T-helper 17 cell (primary cell): ENCODE data around the gene ROGDI. TPM values are rescaled to one million over a fixed set of nuclear protein-coding genes. Genes with fewer than 3 reads are reported as not detected.

ENCODE experiments used
- ATAC-seq: fragments of 150-1000 bp; cut with Tn5 transposase; 2 replicates; pipeline ENCODE4 v1.10.0; 2021; ENCODE audit warnings: mild to moderate bottlenecking, moderate library complexity
- DNase-seq, 3 donors: peaks; one replicate each; pipeline versions ENCODE4 v3.0.0 to v3.0.0-alpha.2; 2020 to 2021
- H3K9me3 ChIP-seq: one replicate; pipeline ENCODE4 v1.7.0; 2013; ENCODE audit warnings: low read length, mild to moderate bottlenecking; ENCODE audit not compliant: control insufficient read depth, poor library complexity, severe bottlenecking
- H3K27ac Mint-ChIP-seq: one replicate; pipeline ENCODE4 v1.8.0; 2022; ENCODE audit warnings: mild to moderate bottlenecking, moderate library complexity, mixed read lengths
- H3K27me3 Mint-ChIP-seq: one replicate; pipeline ENCODE4 v1.8.0; 2022; ENCODE audit warnings: mixed read lengths
- H3K36me3 Mint-ChIP-seq: one replicate; pipeline ENCODE4 v1.8.0; 2022; ENCODE audit warnings: low read depth, mixed read lengths
- H3K4me1 Mint-ChIP-seq: one replicate; pipeline ENCODE4 v1.8.0; 2022; ENCODE audit warnings: mild to moderate bottlenecking, mixed read lengths
- H3K4me3 Mint-ChIP-seq: one replicate; pipeline ENCODE4 v1.8.0; 2022; ENCODE audit warnings: mild to moderate bottlenecking, moderate library complexity, mixed read lengths
- total RNA-seq, 4 donors: library from RNA in 2 of 4; stranded (reverse) in 2 of 4; gene quantifications; one replicate each; pipeline ENCODE4 v1.2.3 and lab custom pipeline; 2022 to 2026

The ROGDI gene
- total RNA-seq, 2 donors from 2014 or later: 15.0 to 21.2 TPM

DNA sequence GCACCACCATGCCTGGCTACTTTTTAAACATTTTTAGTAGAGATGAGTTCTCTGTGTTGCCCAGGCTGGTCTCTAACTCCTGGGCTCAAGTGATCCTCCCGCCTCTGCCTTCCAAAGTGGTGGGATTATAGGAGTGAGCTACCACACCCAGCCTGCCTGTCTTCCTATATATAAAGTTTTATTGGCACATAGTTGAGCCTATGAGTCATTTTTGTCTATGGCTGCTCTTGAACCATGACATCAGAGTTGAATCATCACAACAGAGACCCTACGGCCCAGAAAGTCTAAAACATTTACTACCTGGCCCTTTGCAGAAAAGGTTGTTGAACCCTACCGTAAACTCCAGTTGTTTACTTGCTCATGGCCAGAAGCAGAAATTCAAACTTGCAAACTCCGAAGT is 22.2 kb downstream of the ROGDI start:
- Mint-ChIP-seq H3K27me3 (no peaks in the 10 kb centered on the region), H3K27ac (no peak overlapping the region), H3K36me3 (no peaks in the 10 kb centered on the region), H3K4me1 (peaks cover 2% of the 10 kb centered on the region), H3K4me3 (no peak overlapping the region)
- H3K9me3 ChIP-seq: no peaks in the 10 kb centered on the region
- ATAC-seq (no peak), DNase-seq (no peak)

DNA sequence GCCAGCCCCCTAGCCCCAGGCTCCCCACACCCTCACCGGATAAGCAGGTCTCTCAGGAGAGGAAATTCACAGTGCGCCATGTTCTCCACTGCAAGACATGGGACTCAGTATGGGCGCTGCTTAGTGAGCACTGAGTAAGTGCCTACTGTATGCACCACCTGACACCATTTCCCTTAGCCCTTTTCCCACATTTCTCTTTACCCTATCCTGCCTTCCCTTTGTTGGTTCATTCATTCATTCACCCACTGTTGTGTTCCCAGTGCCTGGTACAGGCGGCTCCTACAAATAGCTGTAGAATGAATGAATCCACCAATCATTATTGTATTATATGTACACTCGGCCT is 24.4 kb downstream of the ROGDI start:
- no peaks in the 10 kb centered on the region for H3K27me3 Mint-ChIP-seq
- no peak overlapping the region for H3K4me3 Mint-ChIP-seq
- H3K27ac Mint-ChIP-seq: peak overlapping the region; percentile 11
- H3K9me3 ChIP-seq: no peaks in the 10 kb centered on the region
- DNase-seq (no peak), ATAC-seq (no peak)
- H3K36me3 Mint-ChIP-seq: no peaks in the 10 kb centered on the region
- no peaks in the 10 kb centered on the region for H3K4me1 Mint-ChIP-seq

DNA sequence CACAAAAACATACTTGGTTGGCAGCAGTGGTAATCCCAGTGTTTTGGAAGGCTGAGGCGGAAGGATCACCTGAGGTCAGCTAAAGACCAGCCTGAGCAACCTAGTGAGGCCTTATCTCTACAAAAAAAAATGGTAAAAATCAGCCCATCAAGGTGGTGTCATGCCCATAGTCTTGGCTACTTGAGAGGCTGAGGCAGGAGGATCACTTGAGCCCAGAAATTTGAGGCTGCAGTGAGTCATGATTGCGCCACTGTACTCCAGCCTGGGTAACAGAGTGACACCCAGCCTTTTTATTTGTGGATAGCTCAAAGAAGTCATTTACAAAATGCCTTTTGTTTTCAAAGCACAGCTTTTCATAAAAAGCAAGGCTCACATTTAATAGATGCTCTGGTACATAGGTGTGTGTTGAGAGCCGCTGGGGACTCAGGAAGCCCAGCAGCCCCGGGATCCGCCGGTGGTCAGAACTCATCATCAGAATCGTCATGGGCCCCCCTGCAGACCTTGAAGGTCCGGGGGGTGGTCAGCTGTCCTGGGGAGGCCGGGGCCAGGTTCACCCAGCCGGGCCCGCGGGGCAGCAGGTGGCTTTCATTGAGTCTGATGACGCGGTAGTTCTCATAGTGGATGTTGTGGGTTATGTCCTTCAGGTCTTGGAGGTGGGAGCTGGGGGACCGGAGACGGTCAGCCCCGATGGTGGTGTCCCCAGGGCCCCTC is 24.9 kb downstream of the ROGDI start:
- Mint-ChIP-seq H3K36me3 (no peaks in the 10 kb centered on the region), H3K4me3 (no peak overlapping the region)

DNA sequence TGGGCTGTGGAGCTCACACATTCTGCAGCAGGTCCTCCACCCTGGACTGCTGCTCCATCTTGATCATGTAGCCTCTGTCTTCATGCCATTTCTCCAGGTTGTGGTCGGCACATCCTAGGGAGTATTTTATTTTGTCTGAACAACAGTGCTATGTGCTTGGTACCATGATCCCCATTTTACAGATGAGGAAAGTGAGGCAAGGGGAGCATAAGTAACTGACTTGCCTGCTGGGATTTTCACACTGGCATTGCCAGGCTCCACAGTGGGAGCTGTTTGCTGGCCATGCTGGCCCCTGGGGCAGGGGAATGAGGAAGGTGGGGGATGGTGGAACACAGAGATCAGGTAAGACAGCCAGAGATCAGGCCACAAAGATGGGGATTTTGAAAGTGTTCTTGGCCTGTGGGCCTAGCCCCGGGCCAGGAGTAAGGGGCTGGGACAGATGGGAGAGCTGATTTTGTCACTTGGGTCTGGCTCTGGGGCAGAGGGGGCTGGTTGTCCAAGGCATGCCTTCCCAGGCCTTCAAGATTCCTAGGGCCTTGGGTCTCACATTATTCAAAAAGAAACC is 26.2 kb downstream of the ROGDI start:
- H3K4me1 Mint-ChIP-seq: no peaks in the 10 kb centered on the region
- no peak overlapping the region for H3K4me3 Mint-ChIP-seq
- no peaks in the 10 kb centered on the region for H3K36me3 Mint-ChIP-seq
- H3K27ac Mint-ChIP-seq: no peak overlapping the region
- no peak for ATAC-seq
- H3K27me3 Mint-ChIP-seq: no peaks in the 10 kb centered on the region
- no peaks in the 10 kb centered on the region for H3K9me3 ChIP-seq
- no peak for DNase-seq

More for the DNA sequence above, 24.9 kb downstream of the ROGDI start:
- H3K4me1 Mint-ChIP-seq: no peaks in the 10 kb centered on the region
- ATAC-seq (no peak), DNase-seq (no peak)
- H3K9me3 ChIP-seq: no peaks in the 10 kb centered on the region
- H3K27me3 Mint-ChIP-seq: no peaks in the 10 kb centered on the region
- no peak overlapping the region for H3K27ac Mint-ChIP-seq

DNA sequence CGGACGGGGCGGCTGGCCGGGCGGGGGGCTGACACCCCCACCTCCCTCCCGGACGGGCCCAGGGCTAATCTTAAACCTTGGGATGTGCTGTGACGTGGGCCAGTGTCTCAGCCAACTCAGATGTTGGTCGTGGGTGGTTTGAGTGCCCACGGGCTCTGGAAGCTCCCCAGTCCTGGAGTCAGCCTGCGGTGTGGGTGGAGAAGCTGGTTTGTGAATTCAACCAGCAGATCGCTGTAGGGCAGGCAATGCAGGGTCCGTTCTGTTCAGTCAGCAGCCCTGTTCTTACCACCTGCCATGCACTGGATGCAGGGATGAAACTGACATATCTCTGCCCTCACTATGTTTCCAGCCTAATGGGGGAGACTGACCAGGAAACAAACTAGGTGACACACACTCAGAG is 27.4 kb downstream of the ROGDI start:
- H3K27me3 Mint-ChIP-seq: no peaks in the 10 kb centered on the region
- DNase-seq (no peak), ATAC-seq (no peak)
- no peaks in the 10 kb centered on the region for H3K4me1 Mint-ChIP-seq
- H3K36me3 Mint-ChIP-seq: no peaks in the 10 kb centered on the region
- no peak overlapping the region for H3K27ac Mint-ChIP-seq
- no peak overlapping the region for H3K4me3 Mint-ChIP-seq
- no peaks in the 10 kb centered on the region for H3K9me3 ChIP-seq

DNA sequence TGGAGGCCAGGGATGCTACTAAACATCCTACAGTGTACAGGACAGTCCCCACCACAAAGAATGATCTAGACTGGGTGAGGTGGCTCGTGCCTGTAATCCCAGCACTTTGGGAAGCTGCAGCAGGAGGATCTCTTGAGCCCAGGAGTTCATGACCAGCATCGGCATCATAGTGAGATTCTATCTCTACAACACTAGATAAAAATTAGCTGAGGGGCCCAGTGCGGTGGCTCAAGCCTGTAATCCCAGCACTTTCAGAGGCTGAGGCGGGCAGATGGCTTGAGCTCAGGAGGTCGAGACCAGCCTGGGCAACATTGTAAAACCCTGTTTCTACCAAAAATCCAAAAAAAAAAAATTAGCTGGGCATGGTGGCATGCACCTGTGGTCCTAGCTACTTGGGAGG is 30.1 kb downstream of the ROGDI start:
- ATAC-seq (no peak), DNase-seq (no peak)
- H3K36me3 Mint-ChIP-seq: no peaks in the 10 kb centered on the region
- no peaks in the 10 kb centered on the region for H3K27me3 Mint-ChIP-seq
- no peaks in the 10 kb centered on the region for H3K9me3 ChIP-seq
- H3K27ac Mint-ChIP-seq: no peak overlapping the region
- H3K4me3 Mint-ChIP-seq: no peak overlapping the region
- peaks cover 16% of the 10 kb centered on the region for H3K4me1 Mint-ChIP-seq

DNA sequence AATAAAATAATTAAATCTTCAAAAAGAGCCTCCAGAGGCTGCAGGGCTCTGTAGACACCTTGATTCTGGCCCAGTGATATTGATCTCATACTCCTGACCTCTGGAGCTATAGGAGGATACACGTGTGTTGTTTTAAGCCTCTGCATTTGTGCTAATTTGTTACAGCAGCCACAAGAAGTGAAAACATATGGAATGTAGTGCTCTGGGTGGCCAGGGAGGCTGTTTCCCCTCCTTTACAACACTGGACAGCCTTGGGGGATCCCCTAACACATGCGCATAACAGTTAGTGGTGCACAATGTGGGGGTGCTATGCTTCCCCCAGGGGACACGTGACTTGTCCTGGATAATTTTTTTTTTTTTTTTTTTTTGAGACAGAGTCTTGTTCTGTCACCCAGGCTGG is 30.8 kb downstream of the ROGDI start:
- H3K9me3 ChIP-seq: no peaks in the 10 kb centered on the region
- H3K4me1 Mint-ChIP-seq: peaks cover 19% of the 10 kb centered on the region
- DNase-seq (no peak), ATAC-seq (no peak)
- H3K27ac Mint-ChIP-seq: no peak overlapping the region
- no peaks in the 10 kb centered on the region for H3K36me3 Mint-ChIP-seq
- no peaks in the 10 kb centered on the region for H3K27me3 Mint-ChIP-seq
- no peak overlapping the region for H3K4me3 Mint-ChIP-seq

DNA sequence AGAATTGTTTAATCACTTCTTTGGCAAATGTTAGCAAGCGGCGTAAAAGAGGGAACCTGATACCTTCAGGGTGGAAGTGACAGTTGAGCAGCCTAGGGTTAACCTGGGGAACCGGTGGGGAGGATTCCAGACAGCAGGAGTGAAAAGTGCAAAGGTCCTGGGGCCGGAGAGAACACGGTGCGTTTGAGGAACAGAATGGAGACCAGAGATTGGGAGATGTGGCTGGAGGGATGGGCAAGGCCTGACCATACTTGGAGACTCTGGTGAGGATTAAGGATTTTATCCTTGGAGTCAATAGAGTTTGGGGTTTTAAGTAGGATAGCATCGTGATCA is 33.2 kb downstream of the ROGDI start:
- Mint-ChIP-seq H3K4me3 (peak overlapping the region; percentile 91), H3K27ac (no peak overlapping the region), H3K4me1 (peaks cover 26% of the 10 kb centered on the region), H3K36me3 (no peaks in the 10 kb centered on the region), H3K27me3 (no peaks in the 10 kb centered on the region)
- DNase-seq (no peak), ATAC-seq (no peak)
- H3K9me3 ChIP-seq: no peaks in the 10 kb centered on the region

DNA sequence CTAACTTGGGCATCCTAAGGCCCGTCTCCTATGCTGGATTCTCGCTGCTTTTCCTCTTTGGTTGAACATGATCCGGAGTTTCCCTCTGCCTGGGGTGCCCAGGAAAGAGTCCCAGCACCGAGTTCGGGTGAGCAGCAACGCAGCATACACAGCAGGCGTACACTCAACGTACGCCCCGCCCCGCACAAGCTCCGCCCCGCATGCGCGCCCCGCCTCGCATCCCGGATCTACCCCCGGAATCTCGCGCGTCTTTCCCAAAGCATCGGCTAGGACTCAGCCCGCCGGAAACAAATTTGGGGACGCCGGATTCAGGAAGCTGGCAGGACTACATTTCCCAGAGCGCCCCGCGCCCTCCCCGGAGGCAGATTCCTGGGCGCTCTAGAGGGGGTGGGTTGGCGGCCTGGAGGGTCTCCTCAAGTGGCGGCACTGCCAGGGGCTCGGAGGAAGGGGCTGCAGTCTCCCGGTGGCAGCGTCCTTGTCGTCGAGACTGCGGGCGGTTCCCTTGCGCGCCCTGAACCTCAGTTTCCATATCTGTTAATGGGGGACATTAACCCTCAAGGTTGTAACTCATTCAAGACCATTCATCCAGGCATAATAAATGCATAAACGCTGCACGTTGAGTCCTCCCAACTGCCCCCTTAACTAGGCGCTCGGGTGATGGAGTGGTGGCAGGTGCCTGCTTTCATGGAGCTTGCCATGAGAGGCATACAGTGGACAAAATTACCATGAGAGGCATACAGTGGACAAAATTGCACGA is 33.7 kb downstream of the ROGDI start:
- H3K9me3 ChIP-seq: no peaks in the 10 kb centered on the region
- Mint-ChIP-seq H3K36me3 (no peaks in the 10 kb centered on the region), H3K4me1 (peaks cover 26% of the 10 kb centered on the region), H3K4me3 (peak overlapping the region; percentile 91), H3K27me3 (no peaks in the 10 kb centered on the region), H3K27ac (peak overlapping the region; percentile 80)
- peak; percentile 64 for ATAC-seq
- DNase-seq: peak; percentile 55 to 74 (median 74)

DNA sequence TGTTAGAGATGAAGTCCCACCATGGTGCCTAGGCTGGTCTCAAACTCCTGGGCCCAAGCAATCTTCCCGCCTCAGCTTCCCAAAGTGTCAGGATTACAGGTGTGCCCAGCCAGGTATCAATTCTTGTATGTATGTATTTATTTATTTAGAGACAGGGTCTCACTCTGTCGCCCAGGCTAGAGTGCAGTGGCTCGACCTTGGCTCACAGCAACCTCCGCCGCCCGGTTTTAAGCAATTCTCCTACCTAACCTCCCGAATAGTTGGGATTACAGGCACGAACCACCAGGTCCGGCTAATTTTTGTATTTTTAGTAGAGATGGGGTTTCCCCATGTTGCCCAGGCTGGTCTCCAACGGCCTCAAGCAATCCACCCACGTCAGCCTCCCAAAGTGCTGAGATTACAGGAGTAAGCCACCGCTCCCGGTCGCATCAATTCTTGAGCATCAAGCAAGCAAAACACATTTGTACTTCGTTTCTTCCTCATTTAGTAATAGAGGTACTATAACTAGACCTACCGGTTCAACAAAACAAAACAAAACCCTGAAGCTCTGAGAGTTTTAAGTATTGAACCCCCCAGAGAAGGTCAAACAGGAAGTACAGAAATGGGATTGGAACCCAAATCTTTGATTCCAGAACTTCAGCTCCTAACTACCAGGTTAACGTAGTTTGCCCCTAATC is 34.4 kb downstream of the ROGDI start:
- Mint-ChIP-seq H3K36me3 (no peaks in the 10 kb centered on the region), H3K4me1 (peaks cover 26% of the 10 kb centered on the region), H3K27me3 (no peaks in the 10 kb centered on the region), H3K27ac (peak overlapping the region; percentile 80), H3K4me3 (peak overlapping the region; percentile 91)
- DNase-seq (no peak), ATAC-seq (no peak)
- no peaks in the 10 kb centered on the region for H3K9me3 ChIP-seq

DNA sequence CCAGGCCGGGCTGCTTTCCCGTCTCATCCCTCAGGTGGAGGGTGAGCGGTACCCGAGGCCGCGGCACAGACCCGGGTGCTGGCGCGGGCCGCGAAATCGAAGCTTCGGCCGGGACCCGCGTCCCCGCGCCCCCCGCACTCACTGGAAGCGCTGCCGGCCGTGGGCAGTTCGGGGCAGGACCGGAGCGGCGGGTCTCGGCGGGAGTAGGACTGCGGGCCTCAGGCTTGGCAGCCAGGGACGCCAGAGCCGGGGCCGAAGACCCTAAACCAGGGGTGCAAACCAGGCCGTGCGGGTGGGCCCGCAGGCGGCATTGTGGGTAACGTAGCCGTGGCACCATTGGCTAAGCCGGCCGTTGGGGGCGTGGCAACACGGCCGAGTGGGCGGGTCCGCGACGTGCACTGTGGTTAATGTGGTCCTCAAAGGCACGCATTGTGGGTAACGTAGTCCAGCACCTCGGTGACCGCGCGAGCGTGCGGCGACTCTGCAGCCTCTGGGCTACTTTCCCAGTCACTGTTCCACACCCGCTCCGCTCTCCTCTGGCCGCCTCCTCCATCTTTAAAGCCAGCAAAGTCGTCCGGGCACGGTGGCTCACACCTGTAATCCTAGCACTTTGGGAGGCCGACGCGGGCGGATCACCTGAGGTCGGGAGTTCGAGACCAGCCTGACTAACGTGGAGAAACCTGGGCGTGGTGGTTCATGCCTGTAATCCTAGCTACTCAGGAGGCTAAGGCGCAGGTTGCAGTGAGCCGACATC is 35.4 kb downstream of the ROGDI start, which contains the start of gene ZNF500:
Gene ZNF500 (minus strand): TSS at position 288 of the 754 bp plus-strand sequence. CDS start 1,184 bp downstream, outside the sequence.
- H3K27me3 Mint-ChIP-seq: no peaks in the 10 kb centered on the region
- H3K4me1 Mint-ChIP-seq: peaks cover 28% of the 10 kb centered on the region
- no peaks in the 10 kb centered on the region for H3K9me3 ChIP-seq
- no peaks in the 10 kb centered on the region for H3K36me3 Mint-ChIP-seq
- ATAC-seq: peak; percentile 96
- peak within 1 kb of the TSS; percentile 80 for H3K27ac Mint-ChIP-seq
- peak within 1 kb of the TSS; percentile 91 for H3K4me3 Mint-ChIP-seq
- peak; percentile 87 to 96 (median 90) for DNase-seq

DNA sequence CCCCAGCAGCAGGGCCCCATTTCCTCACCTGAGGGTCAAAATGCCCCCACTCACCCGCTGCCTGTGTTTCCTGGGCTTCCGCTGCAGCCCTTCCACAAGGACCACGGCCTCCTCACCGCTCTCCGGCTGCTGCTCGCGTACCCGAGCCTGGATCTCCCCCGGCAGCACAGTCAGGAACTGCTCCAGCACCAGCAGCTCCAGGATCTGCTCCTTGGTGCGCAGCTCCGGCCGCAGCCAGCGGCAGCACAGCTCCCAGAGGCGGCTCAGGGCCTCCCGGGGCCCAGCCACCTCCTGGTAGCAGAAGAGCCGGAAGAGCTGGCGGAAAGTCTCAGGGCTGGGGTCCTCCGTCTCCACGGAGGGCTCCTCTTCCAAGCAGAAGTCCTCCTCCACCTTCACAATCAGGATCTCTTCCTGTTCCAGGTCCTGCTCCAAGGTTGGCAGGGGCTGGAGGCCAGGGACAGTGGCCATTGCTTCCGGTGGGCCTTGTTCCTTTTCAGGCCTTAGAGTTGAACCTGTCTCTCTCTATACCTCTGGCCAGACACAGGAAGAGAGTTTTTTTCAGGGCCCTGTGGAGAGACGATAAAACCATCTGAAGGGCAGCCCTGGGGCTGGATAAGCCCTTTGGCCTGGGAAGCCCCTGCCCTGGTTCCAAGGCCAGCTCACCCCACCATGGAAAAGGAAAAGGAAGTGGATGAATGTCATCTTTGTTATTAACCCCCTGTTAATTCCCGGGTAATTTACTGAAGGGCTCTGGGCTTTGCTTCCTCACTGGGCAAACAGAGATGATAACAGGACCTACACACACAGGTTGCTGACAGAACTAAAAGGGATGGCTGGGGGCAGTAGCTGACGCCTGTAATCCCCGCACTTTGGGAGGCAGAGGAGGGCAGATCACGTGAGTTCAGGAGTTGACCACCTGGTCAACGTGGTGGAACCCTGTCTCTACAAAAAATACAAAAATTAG is 36.6 kb downstream of the ROGDI start:
- Mint-ChIP-seq H3K36me3 (no peaks in the 10 kb centered on the region), H3K27me3 (no peaks in the 10 kb centered on the region), H3K4me3 (peak overlapping the region; percentile 85), H3K27ac (peak overlapping the region; percentile 80), H3K4me1 (peaks cover 28% of the 10 kb centered on the region)
- ATAC-seq (no peak), DNase-seq (no peak)
- H3K9me3 ChIP-seq: no peaks in the 10 kb centered on the region
